ENCODE data around the gene CSNK1A1. TPM values are rescaled to one million over a fixed set of nuclear protein-coding genes. Genes with fewer than 3 reads are reported as not detected.

Gene CSNK1A1
- polyA plus RNA-seq, 2 of the 4 experiments (the other 2 are of a cell fraction) = 123 to 218 TPM

DNA sequence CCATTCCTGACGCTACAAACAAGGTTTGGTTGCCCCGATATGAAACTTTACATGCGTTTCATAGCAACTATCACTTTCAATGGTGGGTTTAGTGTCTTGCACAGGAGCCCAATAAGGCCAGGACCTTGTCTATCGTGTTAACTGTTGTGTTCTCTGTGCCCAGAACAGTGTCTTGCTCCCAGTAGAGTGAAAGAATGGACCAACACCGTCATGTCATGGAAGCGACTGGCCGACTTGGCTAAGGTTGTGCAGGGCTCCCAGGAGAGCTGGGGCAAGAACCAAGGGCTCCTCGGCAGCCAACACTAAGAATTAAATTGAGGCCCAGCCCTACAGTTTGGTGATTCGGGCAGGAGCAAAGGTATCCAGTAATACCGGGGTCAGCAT is 29.6 kb upstream of the CSNK1A1 start:
- Histone ChIP-seq H3K9me3 (no peaks in the 10 kb centered on the region), H3K4me1 (peaks cover 15% of the 10 kb centered on the region; the same call in 2 of the 3 replicates), H3K27ac (peak overlapping the region; percentile 79 to 83), H3K4me3 (peak overlapping the region; percentile 58), H3K4me2 (peak overlapping the region; percentile 78)
- TF ChIP-seq KDM1A (IDR thresholded peaks at IDR 0.05; ENCODE audit: low read depth) (no peak), CBX2 (IDR thresholded peaks at IDR 0.05; ENCODE audit: borderline replicate concordance, low read depth) (no peak), ZC3H11A (IDR thresholded peaks at IDR 0.05) (no peak), KDM5A (IDR thresholded peaks at IDR 0.05) (no peak), PHF8 (IDR thresholded peaks at IDR 0.05; ENCODE audit: borderline replicate concordance, low read depth) (no peak), POLR2AphosphoS2 (conservative IDR thresholded peaks at IDR 0.05; ENCODE audit: low read length) (no peak)
- TF ChIP-seq, protein P1, sequence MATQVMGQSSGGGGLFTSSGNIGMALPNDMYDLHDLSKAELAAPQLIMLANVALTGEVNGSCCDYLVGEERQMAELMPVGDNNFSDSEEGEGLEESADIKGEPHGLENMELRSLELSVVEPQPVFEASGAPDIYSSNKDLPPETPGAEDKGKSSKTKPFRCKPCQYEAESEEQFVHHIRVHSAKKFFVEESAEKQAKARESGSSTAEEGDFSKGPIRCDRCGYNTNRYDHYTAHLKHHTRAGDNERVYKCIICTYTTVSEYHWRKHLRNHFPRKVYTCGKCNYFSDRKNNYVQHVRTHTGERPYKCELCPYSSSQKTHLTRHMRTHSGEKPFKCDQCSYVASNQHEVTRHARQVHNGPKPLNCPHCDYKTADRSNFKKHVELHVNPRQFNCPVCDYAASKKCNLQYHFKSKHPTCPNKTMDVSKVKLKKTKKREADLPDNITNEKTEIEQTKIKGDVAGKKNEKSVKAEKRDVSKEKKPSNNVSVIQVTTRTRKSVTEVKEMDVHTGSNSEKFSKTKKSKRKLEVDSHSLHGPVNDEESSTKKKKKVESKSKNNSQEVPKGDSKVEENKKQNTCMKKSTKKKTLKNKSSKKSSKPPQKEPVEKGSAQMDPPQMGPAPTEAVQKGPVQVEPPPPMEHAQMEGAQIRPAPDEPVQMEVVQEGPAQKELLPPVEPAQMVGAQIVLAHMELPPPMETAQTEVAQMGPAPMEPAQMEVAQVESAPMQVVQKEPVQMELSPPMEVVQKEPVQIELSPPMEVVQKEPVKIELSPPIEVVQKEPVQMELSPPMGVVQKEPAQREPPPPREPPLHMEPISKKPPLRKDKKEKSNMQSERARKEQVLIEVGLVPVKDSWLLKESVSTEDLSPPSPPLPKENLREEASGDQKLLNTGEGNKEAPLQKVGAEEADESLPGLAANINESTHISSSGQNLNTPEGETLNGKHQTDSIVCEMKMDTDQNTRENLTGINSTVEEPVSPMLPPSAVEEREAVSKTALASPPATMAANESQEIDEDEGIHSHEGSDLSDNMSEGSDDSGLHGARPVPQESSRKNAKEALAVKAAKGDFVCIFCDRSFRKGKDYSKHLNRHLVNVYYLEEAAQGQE (IDR thresholded peaks at IDR 0.05) = no peak
- TF ChIP-seq, protein P2, sequence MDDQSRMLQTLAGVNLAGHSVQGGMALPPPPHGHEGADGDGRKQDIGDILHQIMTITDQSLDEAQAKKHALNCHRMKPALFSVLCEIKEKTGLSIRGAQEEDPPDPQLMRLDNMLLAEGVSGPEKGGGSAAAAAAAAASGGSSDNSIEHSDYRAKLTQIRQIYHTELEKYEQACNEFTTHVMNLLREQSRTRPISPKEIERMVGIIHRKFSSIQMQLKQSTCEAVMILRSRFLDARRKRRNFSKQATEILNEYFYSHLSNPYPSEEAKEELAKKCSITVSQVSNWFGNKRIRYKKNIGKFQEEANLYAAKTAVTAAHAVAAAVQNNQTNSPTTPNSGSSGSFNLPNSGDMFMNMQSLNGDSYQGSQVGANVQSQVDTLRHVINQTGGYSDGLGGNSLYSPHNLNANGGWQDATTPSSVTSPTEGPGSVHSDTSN (IDR thresholded peaks at IDR 0.05) = no peak
- TF ChIP-seq, protein P3, sequence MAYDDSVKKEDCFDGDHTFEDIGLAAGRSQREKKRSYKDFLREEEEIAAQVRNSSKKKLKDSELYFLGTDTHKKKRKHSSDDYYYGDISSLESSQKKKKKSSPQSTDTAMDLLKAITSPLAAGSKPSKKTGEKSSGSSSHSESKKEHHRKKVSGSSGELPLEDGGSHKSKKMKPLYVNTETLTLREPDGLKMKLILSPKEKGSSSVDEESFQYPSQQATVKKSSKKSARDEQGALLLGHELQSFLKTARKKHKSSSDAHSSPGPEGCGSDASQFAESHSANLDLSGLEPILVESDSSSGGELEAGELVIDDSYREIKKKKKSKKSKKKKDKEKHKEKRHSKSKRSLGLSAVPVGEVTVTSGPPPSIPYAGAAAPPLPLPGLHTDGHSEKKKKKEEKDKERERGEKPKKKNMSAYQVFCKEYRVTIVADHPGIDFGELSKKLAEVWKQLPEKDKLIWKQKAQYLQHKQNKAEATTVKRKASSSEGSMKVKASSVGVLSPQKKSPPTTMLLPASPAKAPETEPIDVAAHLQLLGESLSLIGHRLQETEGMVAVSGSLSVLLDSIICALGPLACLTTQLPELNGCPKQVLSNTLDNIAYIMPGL (CRISPR knock-in tag; IDR thresholded peaks at IDR 0.05; ENCODE audit: borderline replicate concordance) = no peak
- TF ChIP-seq, protein P4, sequence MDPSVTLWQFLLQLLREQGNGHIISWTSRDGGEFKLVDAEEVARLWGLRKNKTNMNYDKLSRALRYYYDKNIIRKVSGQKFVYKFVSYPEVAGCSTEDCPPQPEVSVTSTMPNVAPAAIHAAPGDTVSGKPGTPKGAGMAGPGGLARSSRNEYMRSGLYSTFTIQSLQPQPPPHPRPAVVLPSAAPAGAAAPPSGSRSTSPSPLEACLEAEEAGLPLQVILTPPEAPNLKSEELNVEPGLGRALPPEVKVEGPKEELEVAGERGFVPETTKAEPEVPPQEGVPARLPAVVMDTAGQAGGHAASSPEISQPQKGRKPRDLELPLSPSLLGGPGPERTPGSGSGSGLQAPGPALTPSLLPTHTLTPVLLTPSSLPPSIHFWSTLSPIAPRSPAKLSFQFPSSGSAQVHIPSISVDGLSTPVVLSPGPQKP (IDR thresholded peaks at IDR 0.05; ENCODE audit: low read depth, low read length) = no peak
- WGBS (ENCODE audit: missing lambda C conversion rate) = 86% methylated on average over 7 of the region's 10 CpGs
- POLR2A ChIA-PET = interaction anchor here (1.4 to 2.1 kb wide), 2 partner anchors 25 to 30 kb away, joined by 4 to 8 read pairs; partner anchors contain the start of gene CSNK1A1
- no peak for FAIRE-seq
- DNase-seq (ENCODE audit: low read depth in 1 of 2, low spot score in 1 of 2) = no peak
- ATAC-seq = peak; percentile 66 to 70
- CTCF ChIA-PET = interaction anchor here (1.1 to 7.8 kb wide), 10 partner anchors 8 to 352 kb away, joined by 3 to 40 read pairs (median 8); no protein-coding TSS in a partner anchor

DNA sequence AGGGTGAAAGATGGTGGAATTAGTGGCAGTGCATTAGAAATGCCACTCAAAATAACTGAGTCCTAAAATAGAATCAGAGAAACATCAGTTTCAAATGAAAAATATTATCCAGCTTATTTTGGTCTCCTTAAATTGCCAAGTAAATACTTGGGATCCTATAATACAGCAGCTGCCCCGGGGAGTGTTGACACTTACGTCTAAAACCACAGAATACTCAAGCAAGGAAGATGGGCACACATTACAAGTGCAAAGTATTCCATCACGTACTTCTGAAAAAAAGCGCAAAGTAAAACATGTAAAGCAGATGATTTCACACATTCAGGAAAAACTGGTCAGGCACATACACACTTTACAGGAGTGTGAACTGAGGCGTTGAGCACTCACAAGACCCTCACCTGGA is 27.7 kb upstream of the CSNK1A1 start:
- ATAC-seq = no peak
- 83% methylated on average over 5 of the region's 5 CpGs for WGBS (ENCODE audit: missing lambda C conversion rate)
- Histone ChIP-seq H3K27ac (no peak overlapping the region), H3K4me2 (no peak overlapping the region), H3K9me3 (no peaks in the 10 kb centered on the region), H3K4me1 (peaks cover 15% of the 10 kb centered on the region; the same call in 2 of the 3 replicates), H3K4me3 (no peak overlapping the region)
- no peak for DNase-seq (ENCODE audit: low read depth in 1 of 2, low spot score in 1 of 2)
- no peak for FAIRE-seq
- CTCF ChIA-PET = interaction anchor here (0.8 to 7.8 kb wide), 7 partner anchors 14 to 412 kb away, joined by 3 to 40 read pairs (median 3); no protein-coding TSS in a partner anchor
- POLR2A ChIA-PET = no interaction called here
- TF ChIP-seq HOXA7 (CRISPR knock-in tag; IDR thresholded peaks at IDR 0.05) (no peak), ZNF302 (CRISPR knock-in tag; IDR thresholded peaks at IDR 0.05) (no peak), EHF (CRISPR knock-in tag; IDR thresholded peaks at IDR 0.05) (no peak), HOXB13 (CRISPR knock-in tag; IDR thresholded peaks at IDR 0.05; ENCODE audit: low read depth) (no peak), HOXB5 (CRISPR knock-in tag; IDR thresholded peaks at IDR 0.05) (no peak), NFE2L2 (conservative IDR thresholded peaks at IDR 0.05; ENCODE audit: low read length) (no peak), NR3C1 (IDR thresholded peaks at IDR 0.05) (no peak), BHLHE40 (IDR thresholded peaks at IDR 0.05; ENCODE audit: low read depth, low read length) (no peak), RNF2 (IDR thresholded peaks at IDR 0.05; ENCODE audit: borderline replicate concordance, low read depth) (no peak), MYC (IDR thresholded peaks at IDR 0.05; ENCODE audit: borderline replicate concordance, low read length) (no peak)
- TF ChIP-seq, protein P5, sequence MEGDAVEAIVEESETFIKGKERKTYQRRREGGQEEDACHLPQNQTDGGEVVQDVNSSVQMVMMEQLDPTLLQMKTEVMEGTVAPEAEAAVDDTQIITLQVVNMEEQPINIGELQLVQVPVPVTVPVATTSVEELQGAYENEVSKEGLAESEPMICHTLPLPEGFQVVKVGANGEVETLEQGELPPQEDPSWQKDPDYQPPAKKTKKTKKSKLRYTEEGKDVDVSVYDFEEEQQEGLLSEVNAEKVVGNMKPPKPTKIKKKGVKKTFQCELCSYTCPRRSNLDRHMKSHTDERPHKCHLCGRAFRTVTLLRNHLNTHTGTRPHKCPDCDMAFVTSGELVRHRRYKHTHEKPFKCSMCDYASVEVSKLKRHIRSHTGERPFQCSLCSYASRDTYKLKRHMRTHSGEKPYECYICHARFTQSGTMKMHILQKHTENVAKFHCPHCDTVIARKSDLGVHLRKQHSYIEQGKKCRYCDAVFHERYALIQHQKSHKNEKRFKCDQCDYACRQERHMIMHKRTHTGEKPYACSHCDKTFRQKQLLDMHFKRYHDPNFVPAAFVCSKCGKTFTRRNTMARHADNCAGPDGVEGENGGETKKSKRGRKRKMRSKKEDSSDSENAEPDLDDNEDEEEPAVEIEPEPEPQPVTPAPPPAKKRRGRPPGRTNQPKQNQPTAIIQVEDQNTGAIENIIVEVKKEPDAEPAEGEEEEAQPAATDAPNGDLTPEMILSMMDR (IDR thresholded peaks at IDR 0.05) = no peak
- TF ChIP-seq, protein P3 (CRISPR knock-in tag; IDR thresholded peaks at IDR 0.05; ENCODE audit: borderline replicate concordance) = no peak
- TF ChIP-seq, protein P4 (IDR thresholded peaks at IDR 0.05; ENCODE audit: low read depth, low read length) = no peak

All from A549 (cell line).